ENCODE results near the gene NOTCH3.

The NOTCH3 gene

DNA sequence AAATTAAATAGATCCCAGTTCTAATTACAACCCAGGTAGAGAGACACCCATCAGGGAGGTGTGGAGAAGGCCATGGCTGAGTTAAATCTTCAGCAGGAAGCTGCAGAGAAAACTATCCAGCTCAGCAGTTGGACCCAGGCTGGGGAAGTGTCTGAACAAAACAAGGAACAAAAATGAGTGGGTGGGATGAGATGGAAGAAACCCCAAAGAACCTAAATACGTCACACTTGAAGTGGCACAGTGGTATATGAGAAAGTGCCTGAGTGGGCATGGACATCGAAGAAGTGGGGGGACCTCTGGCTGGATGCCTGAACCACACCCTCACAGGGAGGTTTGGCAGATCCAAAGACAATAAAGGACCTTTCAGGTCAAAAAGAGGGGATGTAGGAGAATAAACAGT is 35.0 kb upstream of the NOTCH3 start:
- no peak for DNase-seq

GRCh38 chr19:15234431-15235130 is 33.8 kb upstream of the NOTCH3 start:
- no peak for DNase-seq

GRCh38 chr19:15231271-15231670 is 30.5 kb upstream of the NOTCH3 start:
- DNase-seq, result no peak

DNA sequence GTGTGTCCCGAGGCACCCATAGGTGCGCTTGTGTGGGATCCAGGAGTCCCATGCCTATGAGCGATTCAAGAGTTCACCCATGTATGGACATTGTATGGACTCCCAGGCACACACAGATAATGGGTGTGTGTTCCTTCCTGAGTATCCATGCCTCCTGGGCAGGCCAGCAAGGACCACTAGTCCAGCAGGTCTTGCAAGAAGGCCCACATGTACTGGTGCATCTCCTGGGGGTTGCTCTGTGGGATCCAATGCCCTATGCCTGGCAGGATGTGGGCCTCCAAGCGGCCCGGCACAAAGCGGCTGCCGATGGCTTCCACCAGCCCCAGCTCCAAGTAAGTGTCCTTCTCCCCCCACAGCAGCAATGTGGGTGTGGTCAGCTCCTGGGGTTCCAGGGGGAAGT is 26.5 kb upstream of the NOTCH3 start:
- DNase-seq, result no peak

DNA sequence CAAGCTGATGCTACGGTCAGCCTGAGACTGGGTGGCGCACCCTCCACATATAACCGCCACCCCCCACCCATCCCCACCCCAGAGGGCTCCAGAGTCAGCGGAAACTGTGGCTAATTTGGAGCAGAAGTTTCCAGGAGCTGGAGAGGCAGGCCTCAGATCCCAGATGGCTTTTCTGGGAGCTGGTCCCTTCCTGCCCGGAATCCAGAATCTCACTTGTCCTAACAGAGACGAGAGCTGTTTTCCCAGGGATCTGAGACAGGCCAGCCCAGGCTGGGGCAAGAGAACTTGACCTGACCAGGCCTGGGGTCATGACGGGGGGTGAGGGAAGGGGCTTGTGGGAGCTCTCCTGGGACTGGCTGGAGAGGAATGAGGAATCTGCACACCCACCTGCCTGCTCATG is 25.0 kb upstream of the NOTCH3 start:
- no peak for DNase-seq

- DNase-seq, result no peak
These were observed 23.0 kb upstream of the NOTCH3 start for GRCh38 chr19:15223649-15224361.

DNA sequence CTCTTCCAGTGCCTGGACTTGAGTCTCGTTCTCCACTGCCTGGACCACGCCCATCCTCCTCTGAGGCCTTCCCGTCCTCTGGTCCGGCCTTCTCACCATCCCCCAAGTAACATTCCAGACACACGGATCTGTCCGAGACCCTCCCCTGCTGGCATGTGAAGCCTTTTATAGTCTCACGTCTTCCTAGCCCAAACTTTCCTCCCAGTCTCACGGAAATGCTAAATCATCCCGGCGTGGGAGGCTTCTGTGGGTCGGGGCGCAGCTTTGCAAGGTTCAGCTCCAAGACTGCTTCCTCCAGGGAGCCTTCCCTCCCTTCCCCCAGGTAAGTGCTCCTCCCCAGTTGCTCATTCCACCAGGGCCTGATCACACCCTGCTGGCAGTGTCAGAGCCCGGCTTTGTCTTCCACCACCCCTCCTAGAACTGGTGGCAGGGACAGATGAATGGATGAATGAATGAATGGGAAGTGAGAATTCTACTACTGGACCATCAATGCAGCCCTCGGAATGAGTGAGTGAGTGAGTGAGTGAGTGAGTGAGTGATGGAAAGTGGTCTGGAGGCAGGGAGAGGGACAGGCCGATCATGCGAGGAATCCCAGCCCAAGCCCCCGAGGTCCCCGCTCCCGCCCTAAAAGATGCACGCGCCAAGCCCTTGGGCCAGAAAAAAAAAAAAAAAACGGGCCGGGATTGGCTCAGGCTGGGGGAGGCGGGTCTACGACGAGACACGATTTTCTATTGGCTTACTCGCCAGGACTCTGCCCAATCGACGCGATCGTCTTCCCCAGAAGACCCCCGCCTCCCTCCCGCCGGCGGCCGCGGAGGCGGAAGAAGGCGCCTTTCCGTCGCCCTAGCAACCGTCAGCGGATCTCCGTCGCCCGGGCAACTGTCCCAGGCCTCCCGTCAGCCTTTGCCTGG is 22.2 kb upstream of the NOTCH3 start:
- DNase-seq, result peak; percentile 91

GRCh38 chr19:15220833-15221232 is 20.0 kb upstream of the NOTCH3 start:
- DNase-seq, result no peak

DNA sequence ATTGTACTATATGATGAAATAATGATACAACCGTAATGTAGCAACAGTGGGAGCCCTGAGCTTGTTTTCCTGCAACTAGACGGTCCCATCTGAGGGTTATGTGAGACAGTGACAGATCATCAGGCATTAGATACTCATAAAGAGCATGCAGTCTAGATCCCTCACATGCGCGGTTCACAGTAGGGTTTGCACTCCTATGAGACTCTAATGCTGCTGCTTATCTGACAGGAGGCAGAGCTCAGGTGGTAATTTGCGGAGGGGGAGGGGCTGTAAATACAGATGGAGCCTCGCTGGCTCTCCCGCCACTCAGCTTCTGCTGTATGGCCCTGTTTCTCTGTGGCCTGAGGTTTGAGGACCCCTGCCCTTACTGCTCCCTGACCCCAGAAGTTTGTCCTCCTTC is 17.7 kb upstream of the NOTCH3 start:
- DNase-seq, result no peak

DNA sequence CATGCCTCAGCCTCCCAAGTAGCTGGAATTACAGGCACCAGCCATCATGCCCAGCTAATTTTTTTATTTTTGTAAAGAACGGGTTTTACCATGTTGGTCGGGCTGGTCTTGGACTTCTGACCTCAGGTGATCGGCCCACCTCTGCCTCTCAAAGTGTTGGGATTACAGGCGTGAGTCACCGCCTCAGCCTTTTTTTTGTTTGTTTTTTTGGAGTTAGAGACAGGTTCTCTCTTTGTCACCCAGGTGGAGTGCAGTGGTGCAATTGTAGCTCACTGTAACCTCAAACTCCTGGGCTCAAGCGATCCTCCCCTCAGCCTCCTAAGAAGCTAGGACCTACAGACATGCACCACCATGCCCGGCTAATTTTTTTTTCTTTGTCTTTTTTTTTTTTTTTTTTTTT is 15.6 kb upstream of the NOTCH3 start:
- DNase-seq, result no peak

DNA sequence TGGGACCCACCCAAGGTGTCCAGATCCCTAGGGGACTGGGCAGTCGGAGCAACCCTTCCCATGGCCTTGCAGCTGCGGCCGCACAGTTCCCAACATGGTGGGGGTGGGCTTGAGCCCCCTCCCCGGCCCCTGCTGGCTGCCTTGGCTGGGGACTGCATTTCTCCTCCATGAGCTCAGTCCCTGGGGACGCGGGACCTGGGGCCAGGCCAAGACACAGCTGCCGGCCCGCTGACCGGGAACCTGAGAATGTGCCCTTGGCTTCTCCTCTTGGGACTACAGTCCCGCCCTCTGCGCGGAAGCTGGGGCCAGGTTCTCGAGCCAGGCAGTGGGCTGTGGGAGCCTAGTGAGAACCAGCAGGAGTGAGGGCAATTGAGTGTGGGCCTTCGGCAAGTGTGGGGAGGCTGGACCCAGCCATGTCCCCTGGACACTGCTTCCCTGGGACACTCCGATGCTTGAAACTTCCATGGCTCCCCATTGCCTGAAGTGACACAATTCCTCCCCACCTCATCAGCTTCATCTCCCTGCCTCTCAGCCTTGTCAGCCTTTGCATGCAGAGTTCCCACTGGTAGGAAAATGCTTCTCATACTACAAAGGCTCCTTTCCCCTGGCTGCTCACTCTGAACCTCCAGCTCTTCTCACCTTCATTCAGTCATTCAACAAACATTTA is 13.1 kb upstream of the NOTCH3 start:
- no peak for DNase-seq

GRCh38 chr19:15212711-15213110 is 11.9 kb upstream of the NOTCH3 start:
- no peak for DNase-seq

DNA sequence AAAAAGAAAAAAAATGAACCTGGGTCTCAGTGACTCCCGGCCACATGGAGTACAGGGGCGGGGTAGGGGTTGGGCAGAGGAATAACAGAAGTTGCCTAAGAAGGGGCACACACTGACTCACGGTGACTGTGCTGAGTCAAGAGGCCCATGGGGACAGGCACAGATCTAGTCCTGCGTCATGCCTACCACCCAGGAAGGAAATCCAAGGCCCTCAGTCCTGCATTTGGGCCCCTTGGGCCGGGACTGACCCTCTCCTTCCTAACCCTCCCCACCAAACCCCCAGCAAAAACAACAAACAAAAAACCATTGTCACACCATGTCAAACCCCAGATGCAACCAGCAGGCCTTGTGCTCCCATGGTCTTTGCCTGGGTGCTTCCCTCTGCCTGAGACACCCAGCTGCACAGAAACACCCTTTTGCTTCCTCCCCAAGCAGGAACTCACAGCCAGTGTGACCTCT is 9.6 kb upstream of the NOTCH3 start:
- no peak for DNase-seq

- no peak for DNase-seq
These were observed 704 bp upstream of the NOTCH3 start for GRCh38 chr19:15201374-15202023.

- no peak for DNase-seq
These were observed 888 bp downstream of the NOTCH3 start for GRCh38 chr19:15199661-15200552.

GRCh38 chr19:15198951-15199660 is 1.7 kb downstream of the NOTCH3 start:
- no peak for DNase-seq

DNA sequence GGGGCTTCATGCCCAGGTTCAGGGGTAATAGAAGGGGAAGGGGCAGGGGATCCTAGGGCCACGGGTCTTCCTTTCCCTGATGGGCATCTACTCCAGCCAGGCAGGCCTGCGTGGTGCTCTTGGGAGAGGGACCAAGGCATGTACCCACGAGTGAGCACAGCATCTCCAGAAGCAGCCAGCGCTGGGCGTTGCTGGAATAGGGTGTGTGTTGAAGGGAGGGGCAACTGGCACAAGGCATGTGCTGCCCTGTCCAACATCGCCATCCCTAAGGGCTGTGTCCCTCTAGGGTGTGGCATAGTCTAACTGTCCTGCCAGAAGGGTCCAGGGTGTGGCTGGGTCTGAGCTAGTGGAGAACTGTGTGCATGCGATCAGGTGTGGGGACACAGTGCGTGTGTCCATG is 2.9 kb downstream of the NOTCH3 start:
- DNase-seq, result no peak

DNA sequence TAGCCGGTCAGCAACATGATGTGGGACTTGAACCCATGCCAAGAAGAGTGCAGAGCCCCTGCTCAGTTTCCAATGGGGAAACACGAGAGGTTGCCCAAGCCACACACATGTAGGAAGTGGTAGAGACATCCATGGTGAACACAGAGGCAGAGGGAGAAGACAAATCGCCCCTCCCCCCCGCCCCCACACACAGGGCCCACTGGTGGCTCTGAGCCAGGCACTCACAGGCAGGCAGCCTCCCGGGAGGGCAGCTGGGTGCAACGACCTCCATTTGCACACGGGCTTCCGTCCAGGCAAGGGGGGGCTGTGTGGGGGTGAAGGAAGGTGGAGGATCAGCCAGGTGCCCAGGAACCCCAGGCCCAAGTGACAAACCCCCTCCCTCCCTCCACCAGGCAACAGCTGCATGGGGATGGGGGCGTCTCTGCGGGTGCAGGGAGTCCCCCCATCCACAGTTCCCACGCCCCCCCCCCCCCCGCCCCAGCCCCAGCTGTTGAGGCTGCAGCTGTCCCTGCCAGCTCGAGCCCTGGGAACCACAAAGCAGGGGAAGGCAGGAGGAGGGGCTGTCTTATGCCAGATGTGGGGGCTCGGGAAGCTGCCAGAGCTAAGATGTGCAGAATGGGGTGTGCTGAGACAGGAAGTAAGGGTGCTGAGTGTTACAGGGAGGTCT is 3.4 kb downstream of the NOTCH3 start:
- peak; percentile 57 for DNase-seq

DNA sequence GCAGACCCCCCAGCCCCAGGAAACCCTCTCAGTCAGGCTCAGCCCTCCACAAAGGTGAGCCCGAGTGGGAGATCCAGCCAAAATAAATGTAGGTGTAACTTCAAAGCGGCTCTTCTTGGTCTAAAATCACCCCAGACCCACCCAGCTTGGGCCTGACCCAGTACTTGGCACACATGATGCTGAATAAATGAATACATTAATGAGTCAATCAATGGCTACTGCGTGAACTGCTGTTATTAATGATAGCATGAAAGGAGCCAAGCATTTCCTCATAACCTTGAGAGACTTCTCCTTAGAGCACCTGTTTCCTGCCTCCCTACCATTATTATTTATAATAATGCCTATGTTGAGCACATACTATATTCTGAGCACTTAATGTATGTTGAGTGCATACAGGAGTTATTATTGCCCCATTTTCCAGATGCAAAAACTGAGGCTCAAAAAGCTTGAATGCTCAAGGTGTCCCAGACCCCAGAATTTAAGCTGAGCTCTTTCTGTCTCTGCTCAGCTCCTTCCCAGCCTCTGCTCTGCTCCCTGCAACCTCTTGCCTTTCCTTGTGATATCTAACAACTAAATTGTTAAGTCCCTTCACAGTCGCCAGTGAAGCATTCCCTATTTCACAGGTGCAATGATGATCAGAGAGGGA is 4.3 kb downstream of the NOTCH3 start:
- no peak for DNase-seq

All from RPMI8226 (cell line).